Measurements from ENCODE around the gene PTPRD.
A peak's percentile ranks its signal among the peaks of the same experiment; 100 is the strongest.
"Not testable (repeated sequence)": the region's sequence is repeated elsewhere in the genome, so short reads cannot be mapped to it uniquely, and the experiment has no call there.

The PTPRD gene

GRCh38 chr9:10387282-10387681, 225.5 kb downstream of the PTPRD start:
- no peak for TF ChIP-seq CTCF (IDR thresholded peaks at IDR 0.05; ENCODE audit: insufficient read depth, low read depth, low read length, missing control alignments)
- no peak for DNase-seq (ENCODE audit: low read depth)
- H3K4me3 ChIP-seq (ENCODE audit: low read depth, low read length), result no peak overlapping the region

- no peak for TF ChIP-seq CTCF (IDR thresholded peaks at IDR 0.05; ENCODE audit: insufficient read depth, low read depth, low read length, missing control alignments)
- DNase-seq (ENCODE audit: low read depth), result no peak
- no peak overlapping the region for H3K4me3 ChIP-seq (ENCODE audit: low read depth, low read length)
These were observed 241.0 kb downstream of the PTPRD start for GRCh38 chr9:10371824-10372223.

GRCh38 chr9:10366171-10366779, 246.5 kb downstream of the PTPRD start:
- H3K4me3 ChIP-seq (ENCODE audit: low read depth, low read length), result no peak overlapping the region
- peak; percentile 40 for DNase-seq (ENCODE audit: low read depth)
- TF ChIP-seq CTCF (IDR thresholded peaks at IDR 0.05; ENCODE audit: insufficient read depth, low read depth, low read length, missing control alignments), result peak; percentile 59

- TF ChIP-seq CTCF (IDR thresholded peaks at IDR 0.05; ENCODE audit: insufficient read depth, low read depth, low read length, missing control alignments), result no peak
- DNase-seq (ENCODE audit: low read depth), result no peak
- H3K4me3 ChIP-seq (ENCODE audit: low read depth, low read length), result no peak overlapping the region
These were observed 258.2 kb downstream of the PTPRD start for GRCh38 chr9:10354591-10354990.

- DNase-seq (ENCODE audit: low read depth), result not testable (repeated sequence)
These were observed 267.2 kb downstream of the PTPRD start for GRCh38 chr9:10345621-10346020.

GRCh38 chr9:10341057-10341456, 271.7 kb downstream of the PTPRD start:
- no peak overlapping the region for H3K4me3 ChIP-seq (ENCODE audit: low read depth, low read length)
- DNase-seq (ENCODE audit: low read depth), result no peak
- TF ChIP-seq CTCF (IDR thresholded peaks at IDR 0.05; ENCODE audit: insufficient read depth, low read depth, low read length, missing control alignments), result no peak

More at GRCh38 chr9:10345621-10346020, 267.2 kb downstream of the PTPRD start:
- H3K4me3 ChIP-seq (ENCODE audit: low read depth, low read length), result not testable (repeated sequence)

GRCh38 chr9:10339152-10339551, 273.6 kb downstream of the PTPRD start:
- no peak for TF ChIP-seq CTCF (IDR thresholded peaks at IDR 0.05; ENCODE audit: insufficient read depth, low read depth, low read length, missing control alignments)
- no peak for DNase-seq (ENCODE audit: low read depth)
- H3K4me3 ChIP-seq (ENCODE audit: low read depth, low read length), result no peak overlapping the region
